Measurements from ENCODE around the gene BRD3OS.

DNA sequence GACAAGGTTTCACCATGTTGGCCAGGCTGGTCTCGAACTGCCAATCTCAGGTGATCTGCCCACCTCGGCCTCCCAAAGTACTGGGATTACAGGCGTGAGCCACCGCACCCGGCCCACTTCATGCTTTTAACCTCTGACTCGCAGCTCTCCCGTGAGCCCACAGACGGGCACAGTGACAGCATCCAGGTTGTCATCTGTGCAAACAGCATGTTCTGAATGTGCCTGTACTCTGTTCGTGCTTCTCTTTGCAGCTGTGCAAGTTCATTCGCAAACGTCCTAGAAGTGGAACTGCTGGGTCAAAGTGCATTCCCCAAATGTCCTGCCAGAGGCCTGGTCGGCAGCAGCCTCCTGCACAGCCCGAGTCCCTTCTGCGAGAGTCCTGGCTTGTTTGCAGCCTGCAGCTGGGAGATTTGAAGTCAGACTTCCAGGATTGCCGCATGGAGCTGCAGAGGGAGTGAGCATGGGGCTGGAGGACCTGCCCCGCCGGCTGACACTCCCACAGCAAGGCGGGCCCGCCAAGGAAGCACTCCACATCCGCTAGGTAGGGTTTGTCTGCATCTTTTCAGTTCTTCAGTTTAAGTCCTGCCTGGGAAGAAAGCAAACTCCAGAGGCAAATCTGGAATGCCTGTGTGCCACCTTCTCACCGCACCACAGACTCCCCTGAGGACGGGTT, 3.4 kb downstream of the BRD3OS start:
- no peak for TF ChIP-seq IRF1 (CRISPR knock-in tag; IDR thresholded peaks at IDR 0.05)
- no peak for TF ChIP-seq ESRRA (CRISPR knock-in tag; IDR thresholded peaks at IDR 0.05; ENCODE audit: borderline replicate concordance)
- no peak for TF ChIP-seq CTCF (IDR thresholded peaks at IDR 0.05)
- no peak for TF ChIP-seq ZNF121 (CRISPR knock-in tag; IDR thresholded peaks at IDR 0.05)
- TF ChIP-seq SMAD4 (CRISPR knock-in tag; IDR thresholded peaks at IDR 0.05) = no peak
- no peak for TF ChIP-seq RELA (CRISPR knock-in tag; IDR thresholded peaks at IDR 0.05; ENCODE audit: borderline replicate concordance)
- no peak for TF ChIP-seq ZBTB21 (CRISPR knock-in tag; IDR thresholded peaks at IDR 0.05; ENCODE audit: borderline replicate concordance)
- no peak for TF ChIP-seq ELF4 (CRISPR knock-in tag; IDR thresholded peaks at IDR 0.05; ENCODE audit: low read depth)

Data from WTC11 (cell line).